PC-3 (cell line): Measurements from ENCODE around the gene ATG2A. TPM values are rescaled to one million over a fixed set of nuclear protein-coding genes. Genes with fewer than 3 reads are reported as not detected.

Experiments used
- ATAC-seq: fragments of 200-7000 bp; cut with Tn5 transposase; 2 replicates; pipeline ENCODE4 v1.9.1; 2020; ENCODE audit warnings: mild to moderate bottlenecking, moderate library complexity
- BruUV-seq: library from RNA; stranded (reverse); fragments of 400-500 nt; replicated peaks from 2 replicates; lab custom pipeline; 2021; lab: Mats Ljungman, UMichigan
- CTCF ChIA-PET: fragments of 300-600 bp; sonication (Branson Sonifier 250); formaldehyde crosslinking; loops from one replicate; lab custom pipeline; 2022; ENCODE audit warnings: antibody characterized with exemption; lab: Charles Lee
- POLR2A ChIA-PET: fragments of 300-600 bp; sonication (Branson Sonifier 250); formaldehyde crosslinking; loops from one replicate; lab custom pipeline; 2022; ENCODE audit warnings: antibody characterized with exemption; ENCODE audit not compliant: unreplicated experiment; lab: Charles Lee
- DNase-seq: peaks from one replicate; pipeline ENCODE4 v3.0.0-alpha.2; 2015
- H2AFZ ChIP-seq: fragments of 300-600 bp; sonication (generic); 2 replicates; pipeline ENCODE4 v1.6.0; 2016; ENCODE audit warnings: antibody characterized with exemption, low read length
- H3F3A ChIP-seq: fragments of 300-600 bp; sonication (generic); one replicate; pipeline ENCODE4 v1.6.0; 2017; ENCODE audit warnings: antibody characterized with exemption, low read length, control low read depth, mild to moderate bottlenecking; ENCODE audit not compliant: unreplicated experiment
- H3K27ac ChIP-seq: fragments of 300-600 bp; sonication (generic); 2 replicates; pipeline ENCODE4 v1.5.1; 2016; ENCODE audit warnings: mild to moderate bottlenecking, low read length
- H3K27me3 ChIP-seq: fragments of 300-600 bp; sonication (generic); 2 replicates; pipeline ENCODE4 v1.6.1; 2016; ENCODE audit warnings: low read length, mixed read lengths
- H3K36me3 ChIP-seq: fragments of 300-600 bp; sonication (generic); 2 replicates; pipeline ENCODE4 v1.6.1; 2016; ENCODE audit warnings: low read depth, mixed run types, low read length, mixed read lengths
- H3K4me1 ChIP-seq: fragments of 300-600 bp; sonication (generic); 2 replicates; pipeline ENCODE4 v1.5.1; 2016; ENCODE audit warnings: low read length; ENCODE audit not compliant: insufficient read depth
- H3K4me2 ChIP-seq: fragments of 300-600 bp; sonication (generic); 2 replicates; pipeline ENCODE4 v1.6.0; 2016; ENCODE audit warnings: low read length
- H3K4me3 ChIP-seq: fragments of 300-600 bp; sonication (generic); 2 replicates; pipeline ENCODE4 v1.5.1; 2016; ENCODE audit warnings: mild to moderate bottlenecking, low read length, mixed read lengths
- H3K79me2 ChIP-seq: fragments of 300-600 bp; sonication (generic); 2 replicates; pipeline ENCODE4 v1.6.1; 2017; ENCODE audit warnings: low read length, mixed read lengths
- H3K9ac ChIP-seq: fragments of 300-600 bp; sonication (generic); 2 replicates; pipeline ENCODE4 v1.6.0; 2016; ENCODE audit warnings: mild to moderate bottlenecking, low read length
- H3K9me2 ChIP-seq: fragments of 300-600 bp; sonication (generic); replicated peaks from 2 replicates; pipeline ENCODE4 v1.6.1; 2016; ENCODE audit warnings: mixed run types, low read length, mixed read lengths
- H3K9me3 ChIP-seq: fragments of 300-600 bp; sonication (generic); 2 replicates; pipeline ENCODE4 v1.6.1; 2016; ENCODE audit warnings: low read length, mixed read lengths
- H4K20me1 ChIP-seq: fragments of 300-600 bp; sonication (generic); 2 replicates; pipeline ENCODE4 v1.6.1; 2016; ENCODE audit warnings: low read length, mixed read lengths
- EZH2 ChIP-seq: fragments of 300-600 bp; sonication (generic); IDR thresholded peaks from one replicate; pipeline ENCODE4 v1.6.1; 2017; ENCODE audit warnings: antibody characterized with exemption, mild to moderate bottlenecking, low read length; ENCODE audit not compliant: unreplicated experiment
- EZH2phosphoT487 ChIP-seq: fragments of 300-600 bp; sonication (generic); IDR thresholded peaks from 2 replicates; pipeline ENCODE4 v1.6.1; 2018; ENCODE audit warnings: mild to moderate bottlenecking, antibody characterized with exemption, low read length, borderline replicate concordance
- intact Hi-C: fragments of 100-400 bp; cut with micrococcal nuclease; formaldehyde crosslinking; loops from 2 replicates; pipeline ENCODE4 v1.9.0; 2023
- total RNA-seq: library from RNA; depleted of rRNA; stranded (reverse); fragments of >200 nt; gene quantifications from 2 replicates; pipeline ENCODE4 v1.2.3, GENCODE V29; 2014
- TF ChIP-seq, protein P1 (sequence below): fragments of 300-600 bp; sonication (generic); conservative IDR thresholded peaks from 2 replicates; pipeline ENCODE4 v1.5.1; 2017; ENCODE audit warnings: antibody characterized with exemption, low read depth, mild to moderate bottlenecking, low read length

The ATG2A gene
- total RNA-seq, 1 experiment from 2014 or later: 45.6 TPM

DNA sequence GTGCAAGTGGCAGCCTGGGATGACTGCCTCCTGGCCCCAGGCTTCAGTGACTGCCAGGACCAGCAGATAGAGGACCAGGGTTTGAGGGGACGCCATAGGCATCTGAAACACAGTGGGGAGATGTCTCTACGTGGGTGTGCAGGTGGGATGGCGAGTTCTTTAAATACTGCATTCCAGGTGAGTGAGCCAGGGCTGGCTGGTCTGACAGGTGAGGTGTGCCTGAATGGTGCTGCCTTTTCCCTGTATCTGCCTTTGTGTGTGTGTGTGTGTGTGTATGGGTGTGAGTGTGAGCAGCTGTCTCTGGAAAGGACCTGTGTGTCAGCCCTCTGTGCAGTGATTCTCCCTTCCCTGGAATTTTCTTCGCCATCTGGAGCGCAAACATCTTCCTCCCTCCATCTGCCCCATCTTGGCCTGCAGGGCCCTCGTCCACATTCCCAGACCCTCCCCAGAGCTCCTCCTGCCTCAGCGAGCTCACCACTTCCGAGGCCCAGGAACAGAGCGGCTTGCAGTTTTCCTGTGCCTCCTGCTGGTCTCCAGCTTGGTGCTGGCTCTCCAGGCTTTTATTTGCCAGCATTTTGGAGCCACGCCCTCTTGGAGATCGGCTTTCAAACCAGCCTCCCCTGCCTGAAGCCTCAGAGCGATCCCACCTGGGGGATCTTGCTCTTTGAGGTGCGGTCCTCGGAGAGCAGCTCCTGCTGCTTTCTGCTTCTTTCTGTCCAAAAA, 18.5 kb upstream of the ATG2A start, which contains the start of gene GPHA2:
GPHA2 (minus strand) TSS at position 535 of the 723 bp plus-strand sequence; CDS start at position 102, 433 bp downstream.
- Histone ChIP-seq H3K4me2 (no peak within 1 kb of the TSS), H2AFZ (no peak within 1 kb of the TSS), H3K27ac (no peak within 1 kb of the TSS), H3K4me3 (no peak within 1 kb of the TSS), H4K20me1 (no peaks in the 10 kb centered on the region), H3K9me3 (no peaks in the 10 kb centered on the region), H3K79me2 (no peaks in the 10 kb centered on the region), H3K9me2 (no peaks in the 10 kb centered on the region), H3F3A (no peaks in the 10 kb centered on the region), H3K36me3 (peaks cover 8% of the 10 kb centered on the region), H3K4me1 (no peaks in the 10 kb centered on the region), H3K9ac (no peak within 1 kb of the TSS), H3K27me3 (no peaks in the 10 kb centered on the region)
- peak; percentile 31; the same call in 1 of the 2 replicates for ATAC-seq
- ChIA-PET CTCF (interaction anchor here (0.7 kb wide), 1 partner anchor 23 kb away, joined by 3 read pairs; no protein-coding TSS in a partner anchor), POLR2A (no interaction called here)
- no peak for TF ChIP-seq EZH2phosphoT487
- TF ChIP-seq, protein P1, sequence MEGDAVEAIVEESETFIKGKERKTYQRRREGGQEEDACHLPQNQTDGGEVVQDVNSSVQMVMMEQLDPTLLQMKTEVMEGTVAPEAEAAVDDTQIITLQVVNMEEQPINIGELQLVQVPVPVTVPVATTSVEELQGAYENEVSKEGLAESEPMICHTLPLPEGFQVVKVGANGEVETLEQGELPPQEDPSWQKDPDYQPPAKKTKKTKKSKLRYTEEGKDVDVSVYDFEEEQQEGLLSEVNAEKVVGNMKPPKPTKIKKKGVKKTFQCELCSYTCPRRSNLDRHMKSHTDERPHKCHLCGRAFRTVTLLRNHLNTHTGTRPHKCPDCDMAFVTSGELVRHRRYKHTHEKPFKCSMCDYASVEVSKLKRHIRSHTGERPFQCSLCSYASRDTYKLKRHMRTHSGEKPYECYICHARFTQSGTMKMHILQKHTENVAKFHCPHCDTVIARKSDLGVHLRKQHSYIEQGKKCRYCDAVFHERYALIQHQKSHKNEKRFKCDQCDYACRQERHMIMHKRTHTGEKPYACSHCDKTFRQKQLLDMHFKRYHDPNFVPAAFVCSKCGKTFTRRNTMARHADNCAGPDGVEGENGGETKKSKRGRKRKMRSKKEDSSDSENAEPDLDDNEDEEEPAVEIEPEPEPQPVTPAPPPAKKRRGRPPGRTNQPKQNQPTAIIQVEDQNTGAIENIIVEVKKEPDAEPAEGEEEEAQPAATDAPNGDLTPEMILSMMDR: no peak
- no peak for TF ChIP-seq EZH2
- no TSS peak for BruUV-seq
- intact Hi-C loops: no loop called here
- peak; percentile 15 for DNase-seq

- Histone ChIP-seq H3K9ac (no peak overlapping the region), H3K9me2 (no peaks in the 10 kb centered on the region), H3K4me2 (no peak overlapping the region), H3F3A (no peaks in the 10 kb centered on the region), H3K27me3 (no peaks in the 10 kb centered on the region), H3K36me3 (peaks cover 10% of the 10 kb centered on the region), H3K79me2 (no peaks in the 10 kb centered on the region), H3K4me3 (no peak overlapping the region), H2AFZ (no peak overlapping the region), H3K9me3 (no peaks in the 10 kb centered on the region), H3K27ac (no peak overlapping the region), H4K20me1 (no peaks in the 10 kb centered on the region), H3K4me1 (no peaks in the 10 kb centered on the region)
- intact Hi-C loops: no loop called here
- TF ChIP-seq EZH2: no peak
- no peak for DNase-seq
- BruUV-seq: no TSS peak
- ChIA-PET POLR2A (interaction anchor here (0.6 to 0.7 kb wide), 2 partner anchors 95 to 229 kb away, joined by 3 read pairs; no protein-coding TSS in a partner anchor), CTCF (no interaction called here)
- ATAC-seq: no peak
These were observed 17.8 kb upstream of the ATG2A start for GRCh38 chr11:64934682-64935358.

GRCh38 chr11:64933935-64934681, 17.1 kb upstream of the ATG2A start:
- no peak overlapping the region for H3K27ac ChIP-seq
- H3K4me1 ChIP-seq: no peaks in the 10 kb centered on the region
- DNase-seq (no peak), ATAC-seq (no peak)
- no peak overlapping the region for H3K4me3 ChIP-seq
- TF ChIP-seq EZH2phosphoT487: no peak
- TF ChIP-seq, protein P1: no peak
- no peak for TF ChIP-seq EZH2
- no TSS peak for BruUV-seq
- H3K79me2 ChIP-seq: no peaks in the 10 kb centered on the region
- H2AFZ ChIP-seq: no peak overlapping the region
- no peak overlapping the region for H3K4me2 ChIP-seq
- H3F3A ChIP-seq: no peaks in the 10 kb centered on the region
- POLR2A ChIA-PET: interaction anchor here (0.6 to 0.7 kb wide), 2 partner anchors 94 to 228 kb away, joined by 3 read pairs; no protein-coding TSS in a partner anchor
- H3K9me3 ChIP-seq: no peaks in the 10 kb centered on the region
- no peaks in the 10 kb centered on the region for H4K20me1 ChIP-seq
- CTCF ChIA-PET: interaction anchor here (0.5 kb wide), 2 partner anchors 46 to 262 kb away, joined by 3 to 5 read pairs; no protein-coding TSS in a partner anchor
- no peaks in the 10 kb centered on the region for H3K9me2 ChIP-seq
- no peak overlapping the region for H3K9ac ChIP-seq
- peaks cover 10% of the 10 kb centered on the region for H3K36me3 ChIP-seq
- intact Hi-C loops: no loop called here
- H3K27me3 ChIP-seq: no peaks in the 10 kb centered on the region
